Spleen (tissue), 11 donors: ENCODE results near the gene PPP1R9B. TPM values are rescaled to one million over a fixed set of nuclear protein-coding genes. Genes with fewer than 3 reads are reported as not detected.
A peak's percentile ranks its signal among the peaks of the same experiment; 100 is the strongest.

Experiments
- DNase-seq: peaks from one replicate; pipeline ENCODE4 v3.0.0-alpha.2; 2020
- H3K27ac ChIP-seq, 8 donors: fragments of 200-600 bp; sonication (generic) in 7 of 8; 1 replicate in 4 of 8; 2 replicates in 4 of 8; pipeline versions ENCODE4 v1.5.0 to v1.8.0; 2016 to 2021; ENCODE audit warnings: inconsistent platforms in 4 of 8, mild to moderate bottlenecking in 4 of 8, moderate library complexity in 1 of 8
- H3K27me3 ChIP-seq, 7 donors: fragments of 200-600 bp; sonication (generic) in 6 of 7; replicated peaks in 1 of 7; 1 replicate in 4 of 7; 2 replicates in 3 of 7; pipeline versions ENCODE4 v1.5.0 to v1.8.0; 2016 to 2021; ENCODE audit warnings: inconsistent platforms in 3 of 7, mild to moderate bottlenecking in 1 of 7
- H3K36me3 ChIP-seq, 6 donors: fragments of 200-600 bp; sonication (generic) in 5 of 6; 1 replicate in 4 of 6; 2 replicates in 2 of 6; pipeline versions ENCODE4 v1.5.0 to v1.8.0; 2016 to 2021; ENCODE audit warnings: inconsistent platforms in 2 of 6
- H3K4me1 ChIP-seq, 6 donors: fragments of 200-600 bp; sonication (generic) in 5 of 6; 1 replicate in 3 of 6; 2 replicates in 3 of 6; pipeline versions ENCODE4 v1.5.0 to v1.8.0; 2016 to 2021; ENCODE audit warnings: inconsistent platforms in 3 of 6
- H3K4me3 ChIP-seq, 8 donors: fragments of 200-600 bp; sonication (generic) in 7 of 8; 1 replicate in 4 of 8; 2 replicates in 4 of 8; pipeline versions ENCODE4 v1.5.0 to v1.8.0; 2016 to 2021; ENCODE audit warnings: inconsistent platforms in 4 of 8, mild to moderate bottlenecking in 4 of 8, moderate library complexity in 2 of 8
- H3K9me3 ChIP-seq, 8 donors: fragments of 200-600 bp; sonication (generic) in 7 of 8; 1 replicate in 4 of 8; 2 replicates in 4 of 8; pipeline versions ENCODE4 v1.5.0 to v1.8.0; 2016 to 2021; ENCODE audit warnings: inconsistent platforms in 4 of 8
- POLR2A ChIP-seq, 3 donors: fragments of 450-650 bp; IDR thresholded peaks; one replicate each; pipeline ENCODE4 v1.5.1; 2017; ENCODE audit warnings: antibody characterized with exemption in 3 of 3, mild to moderate bottlenecking in 1 of 3
- POLR2AphosphoS5 ChIP-seq, 3 donors: sonication (generic); formaldehyde crosslinking; IDR thresholded peaks; one replicate each; pipeline ENCODE4 v1.5.1; 2017; ENCODE audit warnings: antibody characterized with exemption in 3 of 3
- WGBS, 5 donors: extraction: QIAGEN DNeasy Blood & Tissue Kit in 3 of 5; methylation state at CpG; one replicate each; pipeline versions ENCODE4 v1.1.5 to v1.1.7; 2013 to 2018; 5-methylcytosine and 5-hydroxymethylcytosine counted together
- intact Hi-C: fragments of 100-400 bp; cut with DNase I; formaldehyde crosslinking; loops from one replicate; pipeline ENCODE4 v1.15.0; 2023; ENCODE audit warnings: low total_unique reads
- polyA plus RNA-seq, 3 donors: library from polyadenylated mRNA; stranded (reverse); fragments of 200-250 nt; gene quantifications; one replicate each; pipeline ENCODE4 v1.2.1, GENCODE V29; 2013
- total RNA-seq, 7 donors: library from RNA; depleted of rRNA in 3 of 7; stranded (reverse); fragments of >200 nt in 3 of 7; fragmentation: NEBNext Ultra II Directional in 4 of 7; extraction: Animal tissue kit (Norgen Biotek cat#: 25700) in 4 of 7; gene quantifications; one replicate each; pipeline versions ENCODE4 v1.1.0 to v1.2.1, GENCODE V29; 2016 to 2021
- TF ChIP-seq, protein P1 (sequence below), 11 experiments: fragments of 200-600 bp in 7 of 11; fragments of 450-650 bp in 4 of 11; sonication (generic) in 4 of 11; IDR thresholded peaks in 8 of 11; conservative IDR thresholded peaks in 3 of 11; 1 replicate in 7 of 11; 2 replicates in 4 of 11; pipeline versions ENCODE4 v1.4.0 to v1.8.0; 2016 to 2021; ENCODE audit warnings: antibody characterized with exemption in 11 of 11, inconsistent platforms in 4 of 11, mild to moderate bottlenecking in 1 of 11
- donor health status: healthy with polysubstance abuse.
- donor health status: DM: no; HTN: no; CAD: no; lungs with moderate emphysema.
- donor health status: DM: no; HTN: no; CAD: no.
- donor health status: Bipolar disorder and iron deficiency.
- donor health status: healthy.
- donor health status: DM: no; HTN: no; CAD: no.
- donor health status: DM: yes; HTN: yes; CAD: no.

Gene PPP1R9B
- total and polyA plus RNA-seq, 10 donors, result 30.0 to 136 (median 86.2) TPM

DNA sequence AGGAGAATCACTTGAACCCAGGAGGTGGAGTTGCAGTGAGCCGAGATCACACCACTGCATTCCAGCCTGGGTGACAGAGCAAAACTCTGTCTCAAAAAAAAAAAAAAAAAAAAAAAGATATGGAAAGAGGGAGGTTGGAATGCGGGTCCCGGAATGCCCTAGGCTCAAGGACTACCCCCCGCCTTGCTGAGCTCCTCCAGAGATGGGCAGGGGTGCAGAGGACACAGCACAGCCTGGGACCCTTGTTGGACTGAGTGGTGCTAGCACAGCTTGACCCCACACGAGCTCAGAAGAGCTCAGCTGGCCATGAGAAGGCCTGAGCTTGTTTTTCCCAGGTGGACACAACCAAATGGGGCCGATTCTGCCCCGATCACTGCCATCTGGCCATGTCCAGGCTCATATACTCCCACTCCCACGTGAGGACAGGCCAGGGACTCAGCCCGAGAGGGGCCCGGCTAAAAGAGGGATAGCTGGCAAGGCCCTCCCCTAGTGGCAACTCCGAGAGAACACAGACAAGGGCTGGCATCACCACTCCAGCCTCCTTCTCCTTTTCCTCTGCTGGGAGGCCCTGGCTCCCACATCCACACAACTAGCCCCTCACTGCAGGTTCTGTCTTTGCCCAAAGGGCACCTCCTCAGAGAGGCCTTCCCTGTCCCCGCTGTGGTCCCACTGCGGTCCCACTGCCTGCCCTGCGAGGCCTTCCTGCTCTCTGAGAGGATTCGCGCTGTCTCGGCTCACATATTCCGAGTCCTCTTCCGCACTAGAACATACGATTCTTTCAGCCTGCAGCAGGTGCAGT lies 26.3 kb upstream of the PPP1R9B start:
- no peak for DNase-seq
- H3K4me1 ChIP-seq, result peaks cover 10 to 34% (median 17%) of the 10 kb centered on the region in 6 donors
- no peak overlapping the region for H3K4me3 ChIP-seq
- H3K36me3 ChIP-seq, result no peaks in the 10 kb centered on the region
- no peaks in the 10 kb centered on the region for H3K27me3 ChIP-seq
- peak overlapping the region in 3 of 8 donors; percentile 6 to 65 (median 15) for H3K27ac ChIP-seq
- intact Hi-C loops, result no loop called here
- TF ChIP-seq POLR2A (IDR thresholded peaks at IDR 0.05) (no peak), POLR2AphosphoS5 (IDR thresholded peaks at IDR 0.05) (no peak)
- TF ChIP-seq, protein P1, sequence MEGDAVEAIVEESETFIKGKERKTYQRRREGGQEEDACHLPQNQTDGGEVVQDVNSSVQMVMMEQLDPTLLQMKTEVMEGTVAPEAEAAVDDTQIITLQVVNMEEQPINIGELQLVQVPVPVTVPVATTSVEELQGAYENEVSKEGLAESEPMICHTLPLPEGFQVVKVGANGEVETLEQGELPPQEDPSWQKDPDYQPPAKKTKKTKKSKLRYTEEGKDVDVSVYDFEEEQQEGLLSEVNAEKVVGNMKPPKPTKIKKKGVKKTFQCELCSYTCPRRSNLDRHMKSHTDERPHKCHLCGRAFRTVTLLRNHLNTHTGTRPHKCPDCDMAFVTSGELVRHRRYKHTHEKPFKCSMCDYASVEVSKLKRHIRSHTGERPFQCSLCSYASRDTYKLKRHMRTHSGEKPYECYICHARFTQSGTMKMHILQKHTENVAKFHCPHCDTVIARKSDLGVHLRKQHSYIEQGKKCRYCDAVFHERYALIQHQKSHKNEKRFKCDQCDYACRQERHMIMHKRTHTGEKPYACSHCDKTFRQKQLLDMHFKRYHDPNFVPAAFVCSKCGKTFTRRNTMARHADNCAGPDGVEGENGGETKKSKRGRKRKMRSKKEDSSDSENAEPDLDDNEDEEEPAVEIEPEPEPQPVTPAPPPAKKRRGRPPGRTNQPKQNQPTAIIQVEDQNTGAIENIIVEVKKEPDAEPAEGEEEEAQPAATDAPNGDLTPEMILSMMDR (IDR thresholded peaks at IDR 0.05 in 8 of 11, conservative IDR thresholded peaks at IDR 0.05 in 3 of 11), result no peak
- 83 to 92% (median 89%) methylated on average over 19 to 20 of the region's 20 CpGs for WGBS, 5 donors
- H3K9me3 ChIP-seq, result no peaks in the 10 kb centered on the region

DNA sequence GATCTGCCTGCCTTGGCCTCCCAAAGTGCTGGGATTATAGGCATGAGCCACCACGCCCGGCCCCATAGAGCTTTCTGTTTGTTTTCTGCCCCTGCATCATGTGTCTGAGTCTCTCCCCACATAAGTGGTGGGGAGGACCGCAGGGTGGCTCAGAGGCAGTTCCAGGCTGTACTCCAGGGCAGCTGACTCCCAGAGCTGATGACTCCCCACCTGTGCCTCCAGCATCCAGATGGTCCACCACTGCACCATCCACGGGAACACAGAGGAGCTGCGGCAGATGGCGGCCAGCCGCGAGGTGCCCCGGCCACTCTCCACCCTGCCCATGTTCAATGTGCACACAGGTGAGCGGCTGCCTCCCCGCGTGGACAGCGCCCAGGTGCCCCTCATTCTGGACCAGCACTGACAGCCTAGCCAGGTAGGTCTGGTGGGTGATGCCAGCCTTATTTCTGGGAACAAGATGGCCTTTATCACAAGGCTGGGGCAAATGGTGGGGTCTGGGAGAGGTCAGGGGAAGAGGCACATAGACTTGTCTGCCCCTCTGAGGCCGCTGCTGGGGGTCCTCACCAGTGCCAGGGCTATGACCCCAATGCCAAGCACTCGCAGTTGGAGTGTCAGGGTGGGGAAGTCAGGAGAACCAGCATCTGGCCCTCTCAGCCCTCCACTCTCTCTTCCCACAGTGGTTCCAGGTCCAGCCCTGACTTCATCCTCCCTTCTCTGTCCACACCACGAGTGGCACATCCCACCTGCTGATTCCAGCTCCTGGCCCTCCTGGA lies 24.7 kb upstream of the PPP1R9B start:
- intact Hi-C loops, result no loop called here
- 80 to 97% (median 93%) methylated on average over 10 to 16 of the region's 16 CpGs for WGBS, 5 donors
- H3K4me1 ChIP-seq, result peaks cover 10 to 30% (median 17%) of the 10 kb centered on the region in 6 donors
- H3K36me3 ChIP-seq, result no peaks in the 10 kb centered on the region
- no peak for DNase-seq
- H3K27ac ChIP-seq, result no peak overlapping the region
- TF ChIP-seq, protein P1 (IDR thresholded peaks at IDR 0.05 in 8 of 11, conservative IDR thresholded peaks at IDR 0.05 in 3 of 11), result no peak
- TF ChIP-seq POLR2A (IDR thresholded peaks at IDR 0.05), result no peak
- TF ChIP-seq POLR2AphosphoS5 (IDR thresholded peaks at IDR 0.05), result no peak
- H3K4me3 ChIP-seq, result no peak overlapping the region
- H3K9me3 ChIP-seq, result no peaks in the 10 kb centered on the region
- no peaks in the 10 kb centered on the region for H3K27me3 ChIP-seq

GRCh38 chr17:50174444-50174843 lies 24.0 kb upstream of the PPP1R9B start:
- no peaks in the 10 kb centered on the region for H3K9me3 ChIP-seq
- no peak for DNase-seq
- H3K4me1 ChIP-seq, result peaks cover 10 to 32% (median 17%) of the 10 kb centered on the region in 6 donors
- WGBS, 5 donors, result 78 to 81% (median 79%) methylated on average over 6 of the region's 6 CpGs
- no peak overlapping the region for H3K27ac ChIP-seq
- TF ChIP-seq POLR2A (IDR thresholded peaks at IDR 0.05), result no peak
- TF ChIP-seq POLR2AphosphoS5 (IDR thresholded peaks at IDR 0.05), result no peak
- TF ChIP-seq, protein P1 (IDR thresholded peaks at IDR 0.05 in 8 of 11, conservative IDR thresholded peaks at IDR 0.05 in 3 of 11), result no peak
- no peaks in the 10 kb centered on the region for H3K36me3 ChIP-seq
- no peak overlapping the region for H3K4me3 ChIP-seq
- intact Hi-C loops, result no loop called here
- no peaks in the 10 kb centered on the region for H3K27me3 ChIP-seq
